Erythroblast (primary cell): ENCODE data around the gene JAKMIP3.

ENCODE experiments used
- GATA1 ChIP-seq: IDR thresholded peaks from 2 replicates; pipeline ENCODE4 v1.6.1; 2011; ENCODE audit warnings: low read depth, mild to moderate bottlenecking, control low read depth, low read length, moderate library complexity
- POLR2A ChIP-seq: IDR thresholded peaks from 2 replicates; pipeline ENCODE4 v1.6.1; 2011; ENCODE audit warnings: mild to moderate bottlenecking, low read length

- TF ChIP-seq POLR2A (no peak), GATA1 (no peak)
Observed at GRCh38 chr10:132064771-132065437, 842 bp upstream of the JAKMIP3 start.
